PC-3 (cell line): ENCODE measurements around the gene PJVK. TPM values are rescaled to one million over a fixed set of nuclear protein-coding genes. Genes with fewer than 3 reads are reported as not detected.

Experiments used
- ATAC-seq: fragments of 200-7000 bp; cut with Tn5 transposase; 2 replicates; pipeline ENCODE4 v1.9.1; 2020; ENCODE audit warnings: mild to moderate bottlenecking, moderate library complexity
- BruUV-seq: library from RNA; stranded (reverse); fragments of 400-500 nt; replicated peaks from 2 replicates; lab custom pipeline; 2021; lab: Mats Ljungman, UMichigan
- CTCF ChIA-PET: fragments of 300-600 bp; sonication (Branson Sonifier 250); formaldehyde crosslinking; loops from one replicate; lab custom pipeline; 2022; ENCODE audit warnings: antibody characterized with exemption; lab: Charles Lee
- POLR2A ChIA-PET: fragments of 300-600 bp; sonication (Branson Sonifier 250); formaldehyde crosslinking; loops from one replicate; lab custom pipeline; 2022; ENCODE audit warnings: antibody characterized with exemption; ENCODE audit not compliant: unreplicated experiment; lab: Charles Lee
- DNase-seq: peaks from one replicate; pipeline ENCODE4 v3.0.0-alpha.2; 2015
- H2AFZ ChIP-seq: fragments of 300-600 bp; sonication (generic); 2 replicates; pipeline ENCODE4 v1.6.0; 2016; ENCODE audit warnings: antibody characterized with exemption, low read length
- H3F3A ChIP-seq: fragments of 300-600 bp; sonication (generic); one replicate; pipeline ENCODE4 v1.6.0; 2017; ENCODE audit warnings: antibody characterized with exemption, low read length, control low read depth, mild to moderate bottlenecking; ENCODE audit not compliant: unreplicated experiment
- H3K27ac ChIP-seq: fragments of 300-600 bp; sonication (generic); 2 replicates; pipeline ENCODE4 v1.5.1; 2016; ENCODE audit warnings: mild to moderate bottlenecking, low read length
- H3K27me3 ChIP-seq: fragments of 300-600 bp; sonication (generic); 2 replicates; pipeline ENCODE4 v1.6.1; 2016; ENCODE audit warnings: low read length, mixed read lengths
- H3K36me3 ChIP-seq: fragments of 300-600 bp; sonication (generic); 2 replicates; pipeline ENCODE4 v1.6.1; 2016; ENCODE audit warnings: low read depth, mixed run types, low read length, mixed read lengths
- H3K4me1 ChIP-seq: fragments of 300-600 bp; sonication (generic); 2 replicates; pipeline ENCODE4 v1.5.1; 2016; ENCODE audit warnings: low read length; ENCODE audit not compliant: insufficient read depth
- H3K4me2 ChIP-seq: fragments of 300-600 bp; sonication (generic); 2 replicates; pipeline ENCODE4 v1.6.0; 2016; ENCODE audit warnings: low read length
- H3K4me3 ChIP-seq: fragments of 300-600 bp; sonication (generic); 2 replicates; pipeline ENCODE4 v1.5.1; 2016; ENCODE audit warnings: mild to moderate bottlenecking, low read length, mixed read lengths
- H3K79me2 ChIP-seq: fragments of 300-600 bp; sonication (generic); 2 replicates; pipeline ENCODE4 v1.6.1; 2017; ENCODE audit warnings: low read length, mixed read lengths
- H3K9ac ChIP-seq: fragments of 300-600 bp; sonication (generic); 2 replicates; pipeline ENCODE4 v1.6.0; 2016; ENCODE audit warnings: mild to moderate bottlenecking, low read length
- H3K9me2 ChIP-seq: fragments of 300-600 bp; sonication (generic); replicated peaks from 2 replicates; pipeline ENCODE4 v1.6.1; 2016; ENCODE audit warnings: mixed run types, low read length, mixed read lengths
- H3K9me3 ChIP-seq: fragments of 300-600 bp; sonication (generic); 2 replicates; pipeline ENCODE4 v1.6.1; 2016; ENCODE audit warnings: low read length, mixed read lengths
- H4K20me1 ChIP-seq: fragments of 300-600 bp; sonication (generic); 2 replicates; pipeline ENCODE4 v1.6.1; 2016; ENCODE audit warnings: low read length, mixed read lengths
- EZH2 ChIP-seq: fragments of 300-600 bp; sonication (generic); IDR thresholded peaks from one replicate; pipeline ENCODE4 v1.6.1; 2017; ENCODE audit warnings: antibody characterized with exemption, mild to moderate bottlenecking, low read length; ENCODE audit not compliant: unreplicated experiment
- EZH2phosphoT487 ChIP-seq: fragments of 300-600 bp; sonication (generic); IDR thresholded peaks from 2 replicates; pipeline ENCODE4 v1.6.1; 2018; ENCODE audit warnings: mild to moderate bottlenecking, antibody characterized with exemption, low read length, borderline replicate concordance
- intact Hi-C: fragments of 100-400 bp; cut with micrococcal nuclease; formaldehyde crosslinking; loops from 2 replicates; pipeline ENCODE4 v1.9.0; 2023
- total RNA-seq: library from RNA; depleted of rRNA; stranded (reverse); fragments of >200 nt; gene quantifications from 2 replicates; pipeline ENCODE4 v1.2.3, GENCODE V29; 2014
- TF ChIP-seq, protein P1 (sequence below): fragments of 300-600 bp; sonication (generic); conservative IDR thresholded peaks from 2 replicates; pipeline ENCODE4 v1.5.1; 2017; ENCODE audit warnings: antibody characterized with exemption, low read depth, mild to moderate bottlenecking, low read length

Gene PJVK
- total RNA-seq, 1 experiment from 2014 or later = 0.87 TPM

DNA sequence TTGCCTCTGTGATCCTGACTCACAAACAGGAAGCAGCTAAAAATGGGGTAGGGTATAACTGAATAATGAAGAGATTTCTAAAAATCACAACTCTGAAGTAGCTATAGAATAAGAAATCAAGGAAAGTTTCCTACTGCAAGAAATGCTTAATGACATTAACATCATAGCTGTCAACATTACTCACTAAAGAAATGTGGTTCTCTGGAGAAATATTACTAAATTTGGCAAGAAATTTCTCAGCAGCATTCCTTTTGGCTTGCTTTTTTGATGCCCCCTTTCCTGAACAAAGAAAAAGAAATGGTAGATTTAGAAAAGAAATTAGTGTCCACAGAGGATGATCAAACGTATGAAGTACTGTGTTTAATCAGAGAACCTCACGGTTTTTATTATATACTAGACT is 9.8 kb upstream of the PJVK start:
- Histone ChIP-seq H3K27ac (no peak overlapping the region), H3K4me1 (peaks cover 24% of the 10 kb centered on the region), H3K79me2 (peaks cover 3% of the 10 kb centered on the region; the same call in 1 of the 2 replicates), H3K27me3 (no peaks in the 10 kb centered on the region), H3K4me3 (no peak overlapping the region), H3K9ac (no peak overlapping the region), H3K4me2 (no peak overlapping the region), H4K20me1 (peaks cover 3% of the 10 kb centered on the region; the same call in 1 of the 2 replicates), H3K9me3 (no peaks in the 10 kb centered on the region), H3K9me2 (no peaks in the 10 kb centered on the region), H3K36me3 (peaks cover 60% of the 10 kb centered on the region), H2AFZ (no peak overlapping the region), H3F3A (peaks cover 10% of the 10 kb centered on the region)
- DNase-seq = no peak
- ATAC-seq = no peak
- POLR2A ChIA-PET = no interaction called here
- TF ChIP-seq EZH2phosphoT487 (no peak), EZH2 (no peak)
- TF ChIP-seq, protein P1, sequence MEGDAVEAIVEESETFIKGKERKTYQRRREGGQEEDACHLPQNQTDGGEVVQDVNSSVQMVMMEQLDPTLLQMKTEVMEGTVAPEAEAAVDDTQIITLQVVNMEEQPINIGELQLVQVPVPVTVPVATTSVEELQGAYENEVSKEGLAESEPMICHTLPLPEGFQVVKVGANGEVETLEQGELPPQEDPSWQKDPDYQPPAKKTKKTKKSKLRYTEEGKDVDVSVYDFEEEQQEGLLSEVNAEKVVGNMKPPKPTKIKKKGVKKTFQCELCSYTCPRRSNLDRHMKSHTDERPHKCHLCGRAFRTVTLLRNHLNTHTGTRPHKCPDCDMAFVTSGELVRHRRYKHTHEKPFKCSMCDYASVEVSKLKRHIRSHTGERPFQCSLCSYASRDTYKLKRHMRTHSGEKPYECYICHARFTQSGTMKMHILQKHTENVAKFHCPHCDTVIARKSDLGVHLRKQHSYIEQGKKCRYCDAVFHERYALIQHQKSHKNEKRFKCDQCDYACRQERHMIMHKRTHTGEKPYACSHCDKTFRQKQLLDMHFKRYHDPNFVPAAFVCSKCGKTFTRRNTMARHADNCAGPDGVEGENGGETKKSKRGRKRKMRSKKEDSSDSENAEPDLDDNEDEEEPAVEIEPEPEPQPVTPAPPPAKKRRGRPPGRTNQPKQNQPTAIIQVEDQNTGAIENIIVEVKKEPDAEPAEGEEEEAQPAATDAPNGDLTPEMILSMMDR = no peak
- BruUV-seq = no TSS peak
- intact Hi-C loops = no loop called here
- CTCF ChIA-PET = no interaction called here

DNA sequence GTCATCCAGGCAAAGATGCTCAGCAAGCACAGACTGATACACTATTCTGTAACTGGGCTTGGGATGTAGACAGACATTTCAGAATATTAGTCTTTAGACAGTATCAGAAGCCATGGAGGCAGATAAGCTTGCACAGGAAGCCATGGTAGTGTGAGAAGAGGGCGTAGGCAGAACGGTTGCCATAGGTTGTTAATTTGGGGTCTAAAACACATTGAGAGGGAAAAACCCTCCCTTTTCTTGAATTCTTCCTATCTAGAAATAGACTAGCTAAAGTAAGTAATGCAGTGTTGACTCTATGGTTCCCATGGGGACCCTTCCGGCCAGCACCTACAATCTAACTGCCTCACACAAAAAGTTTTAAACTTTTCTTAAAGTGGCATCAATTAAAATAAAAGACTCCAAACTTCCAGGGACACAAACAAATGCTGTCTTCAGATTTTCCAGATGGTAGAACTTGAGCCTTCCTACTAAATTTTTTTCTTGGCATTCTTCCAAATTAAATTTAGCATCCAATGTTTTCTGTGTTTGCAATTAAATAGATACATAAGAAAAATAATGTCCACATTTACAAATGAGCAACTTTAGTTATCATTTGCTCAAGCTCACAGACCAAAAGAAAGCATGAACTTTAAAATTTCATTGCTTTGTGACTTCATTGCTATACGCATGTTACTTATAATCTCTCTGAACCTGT is 2.1 kb upstream of the PJVK start:
- H3K36me3 ChIP-seq = peaks cover 16% of the 10 kb centered on the region
- H3K27me3 ChIP-seq = no peaks in the 10 kb centered on the region
- ATAC-seq = no peak
- POLR2A ChIA-PET = no interaction called here
- peaks cover 19% of the 10 kb centered on the region for H3K4me1 ChIP-seq
- H3K4me2 ChIP-seq = peak overlapping the region; percentile 84
- H3K9me2 ChIP-seq = no peaks in the 10 kb centered on the region
- peaks cover 19% of the 10 kb centered on the region; the same call in 1 of the 2 replicates for H4K20me1 ChIP-seq
- CTCF ChIA-PET = no interaction called here
- no peak overlapping the region for H2AFZ ChIP-seq
- no peaks in the 10 kb centered on the region for H3K9me3 ChIP-seq
- no peak overlapping the region for H3K27ac ChIP-seq
- no peaks in the 10 kb centered on the region for H3F3A ChIP-seq
- intact Hi-C loops = no loop called here
- TF ChIP-seq, protein P1 = no peak
- no peak for TF ChIP-seq EZH2
- no peak for TF ChIP-seq EZH2phosphoT487
- no peak for DNase-seq
- BruUV-seq = no TSS peak
- H3K9ac ChIP-seq = peak overlapping the region; percentile 97; the same call in 1 of the 2 replicates
- peak overlapping the region; percentile 93 for H3K4me3 ChIP-seq
- H3K79me2 ChIP-seq = peaks cover 32% of the 10 kb centered on the region
